GM18951 (cell line): ENCODE data around the gene OSBPL9.

Source experiments
- POLR2A ChIP-seq: IDR thresholded peaks from 4 replicates; pipeline ENCODE4 v1.6.1; 2011; ENCODE audit warnings: mild to moderate bottlenecking; ENCODE audit not compliant: insufficient read length, insufficient read depth; ENCODE audit errors: extremely low read depth
- in situ Hi-C: fragments of 300-500 bp; cut with MboI; formaldehyde crosslinking; loops from one replicate; pipeline ENCODE4 v1.12.0; 2022; ENCODE audit warnings: low sequenced_read_pairs, mixed read lengths, inconsistent platforms; ENCODE audit not compliant: unreplicated experiment

The OSBPL9 gene

DNA sequence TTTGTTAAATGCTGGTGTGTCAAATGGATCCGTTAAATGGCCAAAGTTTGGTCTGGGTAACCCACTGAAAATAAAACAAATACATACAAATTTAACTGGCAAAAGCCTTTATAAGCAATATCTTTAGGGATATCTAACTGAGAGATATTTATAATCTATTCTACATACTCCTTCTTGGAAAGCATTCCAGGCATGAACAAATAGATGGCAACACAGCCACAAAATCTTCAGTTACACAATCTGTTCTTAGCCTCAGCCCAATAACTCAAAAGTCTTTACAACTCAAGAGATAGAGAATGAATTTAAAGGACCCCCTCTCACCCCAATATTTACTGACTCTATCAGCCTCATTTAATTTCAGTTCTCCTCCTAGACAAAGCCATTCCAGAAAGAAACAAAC lies 202.9 kb downstream of the OSBPL9 start:
- no peak for TF ChIP-seq POLR2A

DNA sequence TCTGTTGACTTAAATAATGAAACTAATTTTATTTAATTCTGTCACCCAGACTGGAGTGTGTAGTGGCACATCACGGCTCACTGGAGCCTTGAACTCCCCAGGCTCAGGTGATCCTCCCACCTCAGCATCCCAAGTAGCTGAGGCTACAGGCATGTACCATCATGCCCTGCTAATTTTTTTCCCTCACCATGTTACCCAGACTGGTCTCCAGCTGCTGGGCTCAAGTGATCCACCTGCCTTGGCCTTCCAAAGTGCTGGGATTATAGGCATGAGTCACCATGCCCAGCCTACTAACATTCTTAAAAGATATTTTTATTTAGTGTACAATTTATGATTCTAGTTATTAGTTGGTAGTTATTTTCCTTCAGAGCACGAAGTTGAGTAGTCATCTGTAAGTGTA lies 212.2 kb downstream of the OSBPL9 start:
- in situ Hi-C loops: no loop called here

More for the DNA sequence above, 202.9 kb downstream of the OSBPL9 start:
- in situ Hi-C loops: no loop called here

DNA sequence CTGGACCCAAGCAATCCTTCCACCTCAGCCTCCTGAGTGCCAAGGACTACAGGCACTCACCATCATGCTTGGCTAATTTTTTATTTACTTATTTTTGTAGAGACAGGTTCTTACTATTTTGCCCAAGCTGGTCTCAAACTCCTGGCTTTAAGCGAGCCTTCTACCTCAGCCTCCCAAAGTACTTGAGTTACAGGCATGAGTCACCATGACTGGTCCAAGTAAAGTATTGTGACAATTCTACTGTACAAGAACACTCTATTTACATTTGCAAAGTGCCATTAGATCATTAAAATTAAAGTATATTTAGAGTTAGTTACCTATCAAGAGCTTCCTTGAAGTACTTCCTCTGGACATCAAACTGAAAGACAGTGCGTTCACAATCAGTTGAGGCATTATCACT lies 216.8 kb downstream of the OSBPL9 start:
- in situ Hi-C loops: no loop called here

More for the DNA sequence above, 212.2 kb downstream of the OSBPL9 start:
- no peak for TF ChIP-seq POLR2A

DNA sequence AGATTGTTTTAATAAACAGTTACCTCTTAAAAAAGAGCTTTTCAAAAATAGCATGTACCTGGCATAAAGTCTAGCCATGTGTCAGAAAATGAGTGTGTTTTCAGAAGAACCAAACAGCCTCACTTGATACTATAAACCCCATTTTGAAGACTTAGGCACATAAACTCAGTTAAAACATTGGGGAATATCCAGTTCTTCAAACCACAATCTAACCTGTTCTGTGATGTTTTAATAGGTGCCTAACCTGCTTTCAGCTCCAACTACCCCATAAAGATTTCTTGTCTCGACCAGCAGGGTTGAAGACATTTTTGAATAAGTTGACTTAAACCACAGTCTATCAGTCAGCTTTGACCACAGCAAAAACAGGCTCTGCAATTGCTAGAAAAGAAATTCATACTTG lies 220.4 kb downstream of the OSBPL9 start:
- in situ Hi-C loops: no loop called here

More for the DNA sequence above, 216.8 kb downstream of the OSBPL9 start:
- no peak for TF ChIP-seq POLR2A

More for the DNA sequence above, 220.4 kb downstream of the OSBPL9 start:
- TF ChIP-seq POLR2A: no peak
